ENCODE results near the gene CAND2. TPM values are rescaled to one million over a fixed set of nuclear protein-coding genes. Genes with fewer than 3 reads are reported as not detected.
"Not testable (repeated sequence)": the region's sequence is repeated elsewhere in the genome, so short reads cannot be mapped to it uniquely, and the experiment has no call there.

CAND2 gene
- total and polyA plus RNA-seq, 2 experiments from 2014 or later, result 0.43 to 0.53 TPM

DNA sequence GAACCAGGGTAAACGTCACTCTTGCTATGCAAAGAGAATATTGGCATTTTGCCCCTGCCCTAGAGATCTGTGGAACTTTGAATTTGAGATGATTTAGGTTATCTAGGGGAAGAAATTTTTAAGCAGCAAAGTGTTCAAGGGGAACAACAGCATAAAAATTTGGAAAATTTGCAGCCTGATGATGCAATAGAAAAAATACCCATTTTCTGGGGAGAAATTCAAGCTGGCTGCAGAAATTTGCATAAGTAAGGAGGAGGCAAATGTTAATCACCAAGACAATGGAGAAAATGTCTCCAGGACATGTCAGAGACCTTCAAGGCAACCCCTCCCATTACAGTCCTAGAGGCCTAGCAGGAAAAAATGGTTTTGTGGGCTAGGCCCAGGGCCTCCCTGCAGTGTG, 49.3 kb downstream of the CAND2 start:
- H3K27me3 ChIP-seq (replicated peaks; ENCODE audit: insufficient read depth), result no peaks in the 10 kb centered on the region
- WGBS, 2 experiments (ENCODE audit: low coverage in 1 of 2, low lambda C conversion rate in 2 of 2, missing lambda C conversion rate in 2 of 2), result 25 to 32% methylated on average over 1 of the region's 1 CpG
- no peak overlapping the region for H3K9ac ChIP-seq
- H4K20me1 ChIP-seq (ENCODE audit: insufficient read depth), result no peaks in the 10 kb centered on the region
- H3K4me1 ChIP-seq (ENCODE audit: insufficient read depth), result peaks cover 14% of the 10 kb centered on the region
- H3K79me2 ChIP-seq (ENCODE audit: insufficient read depth), result peaks cover 5% of the 10 kb centered on the region
- no peaks in the 10 kb centered on the region for H3F3A ChIP-seq (ENCODE audit: insufficient read depth)
- no peak overlapping the region for H3K4me2 ChIP-seq (ENCODE audit: unreplicated experiment)
- no peak overlapping the region for H2AFZ ChIP-seq
- H3K36me3 ChIP-seq (ENCODE audit: low read depth), result no peaks in the 10 kb centered on the region
- H3K9me2 ChIP-seq (ENCODE audit: insufficient read depth), result no peaks in the 10 kb centered on the region
- no peak for TF ChIP-seq EZH2phosphoT487 (IDR thresholded peaks at IDR 0.05; ENCODE audit: insufficient read depth, low read depth)
- no peak for TF ChIP-seq EZH2 (IDR thresholded peaks at IDR 0.05; ENCODE audit: insufficient read depth, poor library complexity, severe bottlenecking)
- in situ Hi-C loops (cut with MboI), result no loop called here
- H3K9me3 ChIP-seq (ENCODE audit: low read depth), result no peaks in the 10 kb centered on the region
- DNase-seq, result no peak
- H3K27ac ChIP-seq, result no peak overlapping the region
- H3K4me3 ChIP-seq, result no peak overlapping the region

DNA sequence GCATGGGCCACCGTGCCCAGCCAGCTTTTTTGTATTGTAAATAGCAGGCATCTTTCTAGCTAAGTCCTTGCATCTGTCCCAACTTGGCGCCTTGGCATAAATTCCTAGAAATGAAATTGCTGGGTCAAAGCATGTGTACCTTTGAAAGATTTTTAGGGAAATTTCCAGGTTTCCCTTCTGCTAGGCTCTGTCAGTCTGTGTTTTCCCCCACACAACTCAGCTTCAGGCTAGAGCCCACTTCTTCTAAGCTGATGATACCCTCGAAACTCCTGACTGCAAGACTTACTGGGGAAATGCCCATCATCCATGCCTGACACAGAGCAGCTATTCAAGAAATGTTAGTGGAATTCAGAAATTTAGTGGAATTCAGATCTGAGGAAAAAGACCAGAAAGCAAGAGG, 55.7 kb downstream of the CAND2 start:
- Histone ChIP-seq H2AFZ (no peak overlapping the region), H3K27me3 (replicated peaks; ENCODE audit: insufficient read depth) (no peaks in the 10 kb centered on the region), H3K4me2 (ENCODE audit: unreplicated experiment) (no peak overlapping the region), H3K36me3 (ENCODE audit: low read depth) (no peaks in the 10 kb centered on the region), H3K9me3 (ENCODE audit: low read depth) (no peaks in the 10 kb centered on the region), H3K4me3 (no peak overlapping the region), H4K20me1 (ENCODE audit: insufficient read depth) (no peaks in the 10 kb centered on the region), H3F3A (ENCODE audit: insufficient read depth) (peaks cover 15% of the 10 kb centered on the region; the same call in 1 of the 2 replicates), H3K9me2 (ENCODE audit: insufficient read depth) (no peaks in the 10 kb centered on the region), H3K79me2 (ENCODE audit: insufficient read depth) (no peaks in the 10 kb centered on the region), H3K9ac (no peak overlapping the region), H3K4me1 (ENCODE audit: insufficient read depth) (peaks cover 13% of the 10 kb centered on the region), H3K27ac (no peak overlapping the region)
- TF ChIP-seq EZH2 (IDR thresholded peaks at IDR 0.05; ENCODE audit: insufficient read depth, poor library complexity, severe bottlenecking), result no peak
- no peak for TF ChIP-seq EZH2phosphoT487 (IDR thresholded peaks at IDR 0.05; ENCODE audit: insufficient read depth, low read depth)
- in situ Hi-C loops (cut with MboI), result no loop called here
- WGBS, 2 experiments (ENCODE audit: low coverage in 1 of 2, low lambda C conversion rate in 2 of 2, missing lambda C conversion rate in 2 of 2), result 52 to 54% methylated on average over 3 of the region's 3 CpGs
- no peak for DNase-seq

DNA sequence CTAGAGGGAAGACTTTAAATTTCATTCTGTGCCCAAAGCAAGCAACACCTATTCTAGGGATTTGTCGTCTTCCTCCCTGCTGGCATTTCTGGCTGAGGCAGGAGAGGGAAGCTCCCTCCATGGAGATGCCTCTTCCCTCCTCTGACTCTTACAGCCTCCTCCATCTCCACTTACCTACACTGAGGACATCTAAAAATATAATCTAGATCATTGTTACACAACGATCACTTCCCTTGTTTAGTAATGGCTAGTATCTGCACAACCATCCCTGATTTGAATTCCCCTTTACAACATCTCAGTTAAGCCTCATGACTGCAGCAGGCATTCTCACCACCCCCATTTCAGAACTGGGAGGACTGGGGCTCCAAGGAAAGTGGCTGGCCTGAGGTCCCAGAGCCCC, 57.4 kb downstream of the CAND2 start:
- H3K4me2 ChIP-seq (ENCODE audit: unreplicated experiment); H4K20me1 ChIP-seq (ENCODE audit: insufficient read depth); H2AFZ ChIP-seq; H3K9ac ChIP-seq; H3K9me2 ChIP-seq (ENCODE audit: insufficient read depth); H3K27ac ChIP-seq; DNase-seq; H3K79me2 ChIP-seq (ENCODE audit: insufficient read depth); in situ Hi-C loops (cut with MboI); H3K27me3 ChIP-seq (replicated peaks; ENCODE audit: insufficient read depth); H3K9me3 ChIP-seq (ENCODE audit: low read depth); H3K36me3 ChIP-seq (ENCODE audit: low read depth); H3K4me3 ChIP-seq: not testable (repeated sequence)
- Histone ChIP-seq H3K4me1 (ENCODE audit: insufficient read depth) (peaks cover 13% of the 10 kb centered on the region), H3F3A (ENCODE audit: insufficient read depth) (peaks cover 15% of the 10 kb centered on the region; the same call in 1 of the 2 replicates)
- WGBS, 2 experiments (ENCODE audit: low coverage in 1 of 2, low lambda C conversion rate in 2 of 2, missing lambda C conversion rate in 2 of 2), result 74 to 79% methylated on average over 2 of the region's 2 CpGs

DNA sequence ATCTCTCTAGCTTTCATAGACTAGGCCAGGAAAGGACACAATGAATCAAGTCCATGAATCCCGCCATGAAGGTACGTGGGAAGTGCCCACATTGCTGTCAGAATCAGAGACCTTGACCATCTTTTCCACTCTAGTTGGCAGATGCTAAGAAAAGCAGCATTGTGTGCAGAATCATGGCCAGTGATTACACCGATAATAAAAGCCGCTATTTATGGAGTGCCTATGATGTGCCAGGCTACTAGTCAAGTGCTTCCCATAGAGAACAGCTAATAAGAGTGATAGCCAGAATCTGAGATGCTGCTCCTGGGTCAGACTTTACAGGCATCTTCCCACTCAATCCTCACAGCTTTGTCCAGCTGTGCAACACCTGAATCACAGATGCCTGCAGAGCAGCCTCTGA, 58.1 kb downstream of the CAND2 start:
- Histone ChIP-seq H2AFZ (no peak overlapping the region), H3K27ac (no peak overlapping the region), H3K9me3 (ENCODE audit: low read depth) (no peaks in the 10 kb centered on the region), H3K27me3 (replicated peaks; ENCODE audit: insufficient read depth) (no peaks in the 10 kb centered on the region), H3K4me3 (no peak overlapping the region), H3F3A (ENCODE audit: insufficient read depth) (peaks cover 15% of the 10 kb centered on the region; the same call in 1 of the 2 replicates), H3K4me1 (ENCODE audit: insufficient read depth) (peaks cover 13% of the 10 kb centered on the region), H4K20me1 (ENCODE audit: insufficient read depth) (no peaks in the 10 kb centered on the region), H3K36me3 (ENCODE audit: low read depth) (no peaks in the 10 kb centered on the region), H3K9ac (no peak overlapping the region), H3K79me2 (ENCODE audit: insufficient read depth) (no peaks in the 10 kb centered on the region), H3K9me2 (ENCODE audit: insufficient read depth) (no peaks in the 10 kb centered on the region), H3K4me2 (ENCODE audit: unreplicated experiment) (no peak overlapping the region)
- WGBS, 2 experiments (ENCODE audit: low coverage in 1 of 2, low lambda C conversion rate in 2 of 2, missing lambda C conversion rate in 2 of 2), result 65% methylated on average over 4 of the region's 4 CpGs
- in situ Hi-C loops (cut with MboI), result no loop called here
- DNase-seq, result no peak
- no peak for TF ChIP-seq EZH2phosphoT487 (IDR thresholded peaks at IDR 0.05; ENCODE audit: insufficient read depth, low read depth)
- no peak for TF ChIP-seq EZH2 (IDR thresholded peaks at IDR 0.05; ENCODE audit: insufficient read depth, poor library complexity, severe bottlenecking)

DNA sequence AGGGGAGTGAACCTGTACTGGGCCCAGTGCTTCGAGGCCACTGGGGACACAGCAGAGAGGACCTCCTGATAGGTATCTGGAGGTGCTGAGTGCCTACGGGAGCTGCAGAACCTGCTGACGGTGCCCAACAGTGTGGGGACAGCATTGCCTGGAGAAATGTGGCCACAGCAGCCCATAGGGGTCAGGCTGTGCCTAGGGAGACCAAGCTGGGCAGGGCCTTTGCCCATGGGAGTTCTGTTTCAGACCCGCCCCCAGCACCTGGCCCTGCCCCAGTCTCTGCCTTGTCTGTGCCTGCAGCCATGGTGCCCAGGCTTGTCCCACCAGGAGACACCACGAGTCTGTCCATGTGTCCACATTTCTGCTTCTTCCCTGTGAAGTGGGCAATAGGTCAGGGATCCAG, 60.1 kb downstream of the CAND2 start:
- Histone ChIP-seq H3K4me2 (ENCODE audit: unreplicated experiment) (no peak overlapping the region), H4K20me1 (ENCODE audit: insufficient read depth) (no peaks in the 10 kb centered on the region), H3K79me2 (ENCODE audit: insufficient read depth) (no peaks in the 10 kb centered on the region), H3K4me3 (no peak overlapping the region), H2AFZ (no peak overlapping the region), H3K36me3 (ENCODE audit: low read depth) (no peaks in the 10 kb centered on the region), H3K9me2 (ENCODE audit: insufficient read depth) (no peaks in the 10 kb centered on the region), H3K9me3 (ENCODE audit: low read depth) (no peaks in the 10 kb centered on the region), H3K27me3 (replicated peaks; ENCODE audit: insufficient read depth) (no peaks in the 10 kb centered on the region), H3K27ac (no peak overlapping the region), H3F3A (ENCODE audit: insufficient read depth) (peaks cover 15% of the 10 kb centered on the region; the same call in 1 of the 2 replicates), H3K9ac (no peak overlapping the region), H3K4me1 (ENCODE audit: insufficient read depth) (peaks cover 13% of the 10 kb centered on the region)
- no peak for DNase-seq
- TF ChIP-seq EZH2 (IDR thresholded peaks at IDR 0.05; ENCODE audit: insufficient read depth, poor library complexity, severe bottlenecking) (no peak), EZH2phosphoT487 (IDR thresholded peaks at IDR 0.05; ENCODE audit: insufficient read depth, low read depth) (no peak)
- 51 to 62% methylated on average over 4 to 5 of the region's 5 CpGs for WGBS, 2 experiments (ENCODE audit: low coverage in 1 of 2, low lambda C conversion rate in 2 of 2, missing lambda C conversion rate in 2 of 2)
- in situ Hi-C loops (cut with MboI), result no loop called here
